ENCODE measurements around the gene ACBD6.

The ACBD6 gene

GRCh38 chr1:180428782-180429695 lies 73.3 kb downstream of the ACBD6 start:
- TF ChIP-seq SIN3A (IDR thresholded peaks at IDR 0.05; ENCODE audit: borderline replicate concordance, insufficient read depth, low read length), result no peak
- TF ChIP-seq FOXP2 (optimal IDR thresholded peaks at IDR 0.05; ENCODE audit: borderline replicate concordance, extremely low read depth, extremely low read length, insufficient read depth), result no peak
- TF ChIP-seq REST (IDR thresholded peaks at IDR 0.05; ENCODE audit: insufficient read depth in 1 of 2, low read depth in 2 of 2, low read length in 2 of 2), result no peak
- TF ChIP-seq TAF1 (IDR thresholded peaks at IDR 0.05; ENCODE audit: borderline replicate concordance, insufficient read depth, low read length), result no peak
- TF ChIP-seq POLR2AphosphoS5 (IDR thresholded peaks at IDR 0.05; ENCODE audit: low read depth, low read length), result no peak

- TF ChIP-seq POLR2AphosphoS5 (IDR thresholded peaks at IDR 0.05; ENCODE audit: low read depth, low read length) (no peak), SIN3A (IDR thresholded peaks at IDR 0.05; ENCODE audit: borderline replicate concordance, insufficient read depth, low read length) (no peak), FOXP2 (optimal IDR thresholded peaks at IDR 0.05; ENCODE audit: borderline replicate concordance, extremely low read depth, extremely low read length, insufficient read depth) (no peak), REST (IDR thresholded peaks at IDR 0.05; ENCODE audit: insufficient read depth in 1 of 2, low read depth in 2 of 2, low read length in 2 of 2) (no peak)
These were observed 76.4 kb downstream of the ACBD6 start for GRCh38 chr1:180425952-180426351.

DNA sequence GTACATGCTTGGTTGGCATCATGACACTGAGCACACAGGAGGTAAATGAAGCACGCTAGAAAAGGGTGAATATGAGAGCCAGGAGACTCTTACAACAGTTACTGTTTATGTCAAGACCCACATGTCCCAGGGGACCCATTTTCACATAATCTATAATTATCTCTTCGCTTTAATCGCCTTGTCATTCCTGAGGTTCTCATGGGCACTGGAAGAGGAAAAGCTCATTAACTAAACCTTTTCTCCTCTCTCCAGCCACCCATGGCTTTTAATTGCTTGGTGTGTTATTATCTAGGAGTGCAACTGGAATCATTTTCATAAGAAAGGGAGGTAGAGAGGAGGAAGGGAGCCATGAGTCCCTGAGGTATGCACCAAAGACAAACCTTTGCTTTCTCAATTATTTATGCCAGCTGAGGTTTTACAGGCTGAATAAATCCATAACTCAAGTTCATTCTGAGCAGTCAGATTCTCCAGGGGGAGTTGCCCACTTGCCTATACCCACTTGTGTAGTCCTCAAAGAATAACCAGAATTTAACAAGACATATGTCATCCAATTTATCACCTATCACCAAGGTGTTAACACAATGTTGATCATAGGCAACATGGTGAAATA lies 77.4 kb downstream of the ACBD6 start:
- TF ChIP-seq TAF1 (IDR thresholded peaks at IDR 0.05; ENCODE audit: borderline replicate concordance, insufficient read depth, low read length) (no peak), FOXP2 (optimal IDR thresholded peaks at IDR 0.05; ENCODE audit: borderline replicate concordance, extremely low read depth, extremely low read length, insufficient read depth) (no peak), SIN3A (IDR thresholded peaks at IDR 0.05; ENCODE audit: borderline replicate concordance, insufficient read depth, low read length) (no peak), POLR2AphosphoS5 (IDR thresholded peaks at IDR 0.05; ENCODE audit: low read depth, low read length) (no peak), REST (IDR thresholded peaks at IDR 0.05; ENCODE audit: insufficient read depth in 1 of 2, low read depth in 2 of 2, low read length in 2 of 2) (no peak)

- TF ChIP-seq TAF1 (IDR thresholded peaks at IDR 0.05; ENCODE audit: borderline replicate concordance, insufficient read depth, low read length), result no peak
- no peak for TF ChIP-seq SIN3A (IDR thresholded peaks at IDR 0.05; ENCODE audit: borderline replicate concordance, insufficient read depth, low read length)
- no peak for TF ChIP-seq POLR2AphosphoS5 (IDR thresholded peaks at IDR 0.05; ENCODE audit: low read depth, low read length)
- no peak for TF ChIP-seq REST (IDR thresholded peaks at IDR 0.05; ENCODE audit: insufficient read depth in 1 of 2, low read depth in 2 of 2, low read length in 2 of 2)
- TF ChIP-seq FOXP2 (optimal IDR thresholded peaks at IDR 0.05; ENCODE audit: borderline replicate concordance, extremely low read depth, extremely low read length, insufficient read depth), result no peak
These were observed 80.8 kb downstream of the ACBD6 start for GRCh38 chr1:180421614-180422013.
